ENCODE measurements around the gene THBS3.
"Not testable (repeated sequence)": the region's sequence is repeated elsewhere in the genome, so short reads cannot be mapped to it uniquely, and the experiment has no call there.

THBS3 gene

DNA sequence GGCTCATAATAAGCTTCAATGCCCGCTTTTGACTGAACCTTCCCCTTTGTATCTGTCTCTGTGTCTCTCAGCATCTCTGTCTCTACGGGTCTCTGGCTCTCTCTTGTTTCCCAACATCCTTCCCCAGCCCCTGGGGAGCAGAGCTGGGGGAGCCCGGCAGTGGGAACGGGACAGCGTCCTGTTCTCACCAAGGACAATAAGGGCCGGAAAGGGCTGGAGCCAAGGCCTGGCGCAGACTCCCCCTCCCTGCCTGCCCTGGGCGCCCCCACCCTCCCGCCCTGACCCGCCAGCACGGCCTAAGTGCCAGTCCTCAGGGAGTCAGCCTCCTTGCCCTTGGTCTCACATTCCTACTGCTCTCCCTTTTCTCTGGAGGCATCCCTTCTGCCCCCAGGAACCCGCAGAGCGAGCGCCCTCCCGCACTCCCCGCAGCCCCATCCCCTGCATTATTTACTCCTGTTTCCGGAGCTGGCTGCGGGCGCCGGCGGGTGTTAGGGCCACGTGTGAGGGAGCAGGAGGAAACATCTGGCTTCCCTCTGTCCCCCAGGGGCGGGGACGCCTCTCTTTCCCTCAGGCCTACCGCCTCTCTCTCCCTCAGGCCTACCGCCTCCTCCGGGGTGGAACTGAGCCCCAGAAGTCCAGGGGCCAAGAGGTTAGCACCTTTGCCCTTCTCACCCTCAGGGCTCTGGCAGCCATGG is 41.1 kb downstream of the THBS3 start:
- peak; percentile 25 for DNase-seq
- no peak overlapping the region for H3K27ac ChIP-seq
- peaks cover 2% of the 10 kb centered on the region for H3K9me3 ChIP-seq (ENCODE audit: severe bottlenecking)
- no peaks in the 10 kb centered on the region for H3K27me3 ChIP-seq (ENCODE audit: insufficient read depth, low read depth, severe bottlenecking)
- no peak overlapping the region for H3K4me3 ChIP-seq (ENCODE audit: low read depth, low read length)
- no peak for TF ChIP-seq CTCF (IDR thresholded peaks at IDR 0.05; ENCODE audit: low read depth, low read length)
- H3K36me3 ChIP-seq, result peaks cover 20% of the 10 kb centered on the region

- H3K9me3 ChIP-seq (ENCODE audit: severe bottlenecking), result peaks cover 2% of the 10 kb centered on the region
- H3K27me3 ChIP-seq (ENCODE audit: insufficient read depth, low read depth, severe bottlenecking), result no peaks in the 10 kb centered on the region
- H3K4me3 ChIP-seq (ENCODE audit: low read depth, low read length), result no peak overlapping the region
- no peak for TF ChIP-seq CTCF (IDR thresholded peaks at IDR 0.05; ENCODE audit: low read depth, low read length)
- H3K36me3 ChIP-seq, result peaks cover 19% of the 10 kb centered on the region
- peak; percentile 23 for DNase-seq
- H3K27ac ChIP-seq, result no peak overlapping the region
These were observed 41.6 kb downstream of the THBS3 start for GRCh38 chr1:155166051-155166470.

- H3K27me3 ChIP-seq (ENCODE audit: insufficient read depth, low read depth, severe bottlenecking); DNase-seq; H3K4me3 ChIP-seq (ENCODE audit: low read depth, low read length); H3K36me3 ChIP-seq; H3K27ac ChIP-seq; H3K9me3 ChIP-seq (ENCODE audit: severe bottlenecking): not testable (repeated sequence)
These were observed 43.1 kb downstream of the THBS3 start for GRCh38 chr1:155164625-155165024.

DNA sequence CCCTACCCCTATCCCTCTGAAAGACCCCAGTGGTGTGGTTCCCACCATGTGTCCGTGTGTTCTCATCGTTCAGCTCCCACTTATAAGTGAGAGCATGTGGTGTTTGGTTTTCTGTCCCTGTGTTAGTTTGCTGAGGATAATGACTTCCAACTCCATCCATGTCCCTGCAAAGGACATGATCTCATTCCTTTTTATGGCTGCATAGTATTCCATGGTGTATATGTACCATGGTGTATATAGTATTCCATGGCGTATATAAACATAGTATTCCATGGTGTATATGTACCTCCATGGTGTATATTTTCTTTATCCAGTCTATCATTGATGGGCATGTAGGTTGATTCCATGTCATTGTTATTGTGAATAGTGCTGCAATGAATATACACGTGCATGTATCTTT is 43.9 kb downstream of the THBS3 start:
- not testable (repeated sequence) for H3K36me3 ChIP-seq; H3K4me3 ChIP-seq (ENCODE audit: low read depth, low read length); H3K27me3 ChIP-seq (ENCODE audit: insufficient read depth, low read depth, severe bottlenecking); DNase-seq; H3K9me3 ChIP-seq (ENCODE audit: severe bottlenecking); H3K27ac ChIP-seq

DNA sequence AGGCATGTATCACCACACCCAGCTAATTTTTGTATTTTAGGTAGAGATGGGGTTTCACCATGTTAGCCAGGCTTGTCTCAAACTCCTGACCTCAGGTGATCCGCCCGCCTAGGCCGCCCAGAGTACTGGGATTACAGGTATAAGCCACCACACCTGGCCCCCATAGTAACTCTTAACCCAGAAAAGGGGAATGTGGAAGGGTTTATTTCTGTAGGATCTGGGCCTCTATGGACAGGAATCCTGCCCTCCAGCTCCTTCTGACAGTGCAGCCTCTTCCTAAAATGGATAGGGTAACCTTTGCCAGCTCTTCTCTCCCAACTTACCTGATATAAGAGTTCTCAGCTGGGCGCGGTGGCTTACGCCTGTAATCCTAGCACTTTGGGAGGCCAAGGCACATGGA is 45.1 kb downstream of the THBS3 start:
- H3K36me3 ChIP-seq; H3K27me3 ChIP-seq (ENCODE audit: insufficient read depth, low read depth, severe bottlenecking); DNase-seq; H3K27ac ChIP-seq; H3K9me3 ChIP-seq (ENCODE audit: severe bottlenecking); H3K4me3 ChIP-seq (ENCODE audit: low read depth, low read length): not testable (repeated sequence)

DNA sequence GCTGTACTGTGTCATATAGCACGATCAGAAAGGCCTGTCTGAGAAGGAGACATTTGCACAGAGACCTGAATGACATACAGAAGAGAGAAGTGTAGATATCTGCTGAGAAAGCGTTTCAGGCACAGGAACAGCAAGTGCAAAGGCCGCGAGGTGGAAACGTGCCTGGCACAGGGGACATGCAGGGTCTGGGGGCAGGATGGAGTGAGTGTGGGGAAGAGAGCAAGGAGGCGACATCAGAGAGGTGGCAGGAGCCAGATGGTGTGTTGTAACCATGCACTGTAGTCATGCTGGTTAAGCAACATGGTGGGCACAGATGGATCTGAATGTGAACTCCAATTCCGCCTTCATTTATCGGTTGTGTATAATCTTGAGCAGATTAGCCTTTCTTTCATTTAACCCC is 47.6 kb downstream of the THBS3 start:
- no peak for TF ChIP-seq CTCF (IDR thresholded peaks at IDR 0.05; ENCODE audit: low read depth, low read length)
- DNase-seq, result no peak
- Histone ChIP-seq H3K36me3 (no peaks in the 10 kb centered on the region), H3K27ac (no peak overlapping the region), H3K9me3 (ENCODE audit: severe bottlenecking) (peaks cover 5% of the 10 kb centered on the region), H3K27me3 (ENCODE audit: insufficient read depth, low read depth, severe bottlenecking) (no peaks in the 10 kb centered on the region), H3K4me3 (ENCODE audit: low read depth, low read length) (no peak overlapping the region)

DNA sequence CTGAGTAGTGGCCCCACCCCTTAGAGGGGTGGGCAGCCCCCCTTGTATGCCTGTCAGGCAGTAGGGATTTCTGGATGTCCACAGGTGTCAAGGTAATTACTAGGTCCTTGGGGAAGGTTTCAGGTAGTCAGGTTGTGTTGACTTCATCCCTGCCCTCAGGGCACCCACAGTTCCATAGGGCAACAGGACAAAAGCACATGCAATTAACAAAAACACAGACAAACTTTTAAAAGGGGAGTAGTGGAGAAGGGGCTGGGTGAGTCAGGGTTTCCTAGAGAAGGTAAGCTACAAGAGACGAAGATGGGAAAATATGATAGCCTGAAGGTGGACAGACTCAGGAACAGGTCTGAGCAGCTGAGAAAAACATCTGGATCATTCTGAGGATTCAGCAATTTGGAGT is 48.7 kb downstream of the THBS3 start:
- H3K27ac ChIP-seq, result no peak overlapping the region
- no peak for TF ChIP-seq CTCF (IDR thresholded peaks at IDR 0.05; ENCODE audit: low read depth, low read length)

DNA sequence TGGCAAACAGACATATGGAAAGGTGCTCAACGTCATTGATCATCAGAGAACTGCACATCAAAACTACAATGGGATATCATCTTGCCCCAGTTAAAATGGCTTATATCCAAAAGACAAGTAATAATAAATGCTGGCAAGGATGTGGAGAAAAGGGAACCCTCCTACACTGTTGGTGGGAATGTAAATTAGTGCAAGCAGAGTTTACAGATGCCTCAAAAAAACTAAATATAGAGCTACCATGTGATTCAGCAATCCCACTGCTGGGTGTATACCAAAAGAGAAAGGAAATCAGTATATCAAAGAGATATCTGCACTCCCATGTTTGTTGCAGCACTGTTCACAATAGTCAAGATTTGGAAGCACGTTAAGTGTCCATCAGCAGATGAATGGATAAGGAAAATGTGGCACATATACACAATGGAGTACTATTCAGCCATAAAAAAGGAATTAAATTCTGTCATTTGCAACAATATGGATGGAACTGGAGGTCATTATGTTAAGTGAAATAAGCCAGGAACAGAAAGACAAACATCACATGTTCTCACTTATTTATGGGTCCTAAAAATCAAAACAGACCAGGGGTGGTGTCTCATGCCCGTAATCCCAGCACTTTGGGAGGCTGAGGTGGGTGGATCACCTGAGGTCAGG is 51.6 kb downstream of the THBS3 start:
- not testable (repeated sequence) for H3K27me3 ChIP-seq (ENCODE audit: insufficient read depth, low read depth, severe bottlenecking); H3K4me3 ChIP-seq (ENCODE audit: low read depth, low read length); H3K36me3 ChIP-seq; DNase-seq; H3K9me3 ChIP-seq (ENCODE audit: severe bottlenecking); H3K27ac ChIP-seq

More for the DNA sequence above, 48.7 kb downstream of the THBS3 start:
- Histone ChIP-seq H3K4me3 (ENCODE audit: low read depth, low read length) (no peak overlapping the region), H3K36me3 (no peaks in the 10 kb centered on the region), H3K27me3 (ENCODE audit: insufficient read depth, low read depth, severe bottlenecking) (no peaks in the 10 kb centered on the region), H3K9me3 (ENCODE audit: severe bottlenecking) (peaks cover 3% of the 10 kb centered on the region)
- DNase-seq, result no peak

Measured in WERI-Rb-1 (cell line).